Ovary (tissue), 9 donors: ENCODE measurements around the gene PRKCD. TPM values are rescaled to one million over a fixed set of nuclear protein-coding genes. Genes with fewer than 3 reads are reported as not detected.

Experiments used
- DNase-seq, 5 donors: peaks; one replicate each; pipeline ENCODE4 v3.0.0-alpha.2; 2019 to 2020
- H3K27ac ChIP-seq, 2 donors: fragments of 200-600 bp; one replicate each; pipeline versions ENCODE4 v1.5.1 to v1.8.0; 2019 to 2022
- H3K27me3 ChIP-seq: fragments of 200-600 bp; one replicate; pipeline ENCODE4 v1.8.0; 2022
- H3K36me3 ChIP-seq: fragments of 200-600 bp; sonication (generic); one replicate; pipeline ENCODE4 v1.5.1; 2019
- H3K4me1 ChIP-seq: one replicate; pipeline ENCODE4 v1.8.1; 2013; ENCODE audit warnings: mild to moderate bottlenecking, moderate library complexity; ENCODE audit not compliant: insufficient read depth
- H3K4me3 ChIP-seq: fragments of 200-600 bp; sonication (generic); one replicate; pipeline ENCODE4 v1.5.1; 2017
- H3K9me3 ChIP-seq, 2 donors: fragments of 200-600 bp in 1 of 2; sonication (generic) in 1 of 2; one replicate each; pipeline versions ENCODE4 v1.5.1 to v1.8.1; 2013 to 2019; ENCODE audit warnings: mild to moderate bottlenecking in 1 of 2, moderate library complexity in 1 of 2
- CTCF ChIP-seq, 3 donors: fragments of 450-650 bp in 2 of 3; fragments of 200-600 bp in 1 of 3; IDR thresholded peaks; one replicate each; pipeline versions ENCODE4 v1.5.1 to v1.8.0; 2016 to 2022; ENCODE audit warnings: antibody characterized with exemption in 3 of 3, mild to moderate bottlenecking in 1 of 3
- EP300 ChIP-seq: sonication (generic); formaldehyde crosslinking; IDR thresholded peaks from one replicate; pipeline ENCODE4 v1.6.1; 2017; ENCODE audit warnings: antibody characterized with exemption
- POLR2A ChIP-seq: fragments of 450-650 bp; IDR thresholded peaks from one replicate; pipeline ENCODE4 v1.6.1; 2017; ENCODE audit warnings: antibody characterized with exemption, mild to moderate bottlenecking, moderate library complexity
- WGBS, 3 donors: extraction: QIAGEN DNeasy Blood & Tissue Kit in 1 of 3; methylation state at CpG; one replicate each; pipeline versions ENCODE4 v1.1.5 to v1.1.7; 2013 to 2017; 5-methylcytosine and 5-hydroxymethylcytosine counted together
- intact Hi-C, 4 donors: fragments of 100-400 bp; cut with DNase I; formaldehyde crosslinking; loops; one replicate each; pipeline versions ENCODE4 v1.11.0 to v1.15.1; 2022 to 2023
- polyA plus RNA-seq, 2 donors: library from polyadenylated mRNA; stranded (reverse); fragments of 200-250 nt in 1 of 2; fragments of 350-450 nt in 1 of 2; fragmentation: Illumina TruSeq in 1 of 2; extraction: RNeasy Lipid Tissue Mini Kit (QIAGEN cat#74804) in 1 of 2; gene quantifications; one replicate each; pipeline ENCODE4 v1.2.3, GENCODE V29; 2013 to 2014
- total RNA-seq, 7 donors: library from RNA; depleted of rRNA in 2 of 7; stranded (reverse); fragments of >200 nt in 2 of 7; fragmentation: NEBNext Ultra II Directional in 3 of 7; extraction: Animal tissue kit (Norgen Biotek cat#: 25700) in 3 of 7; gene quantifications; one replicate each; pipeline versions ENCODE4 v1.1.0 to v1.2.4, GENCODE V29; 2016 to 2023
- donor health status: DM: no; HTN: no; CAD: no; lungs with moderate emphysema.
- donor health status: DM: no; HTN: no; CAD: no.
- donor health status: Bipolar disorder and iron deficiency.
- donor health status: DM: yes; HTN: yes; CAD: no.
- donor health status: DM: no; HTN: no; CAD: no.
- donor health status: DM: yes; HTN: yes; CAD: no.

The PRKCD gene
- total and polyA plus RNA-seq, 9 donors = 6.6 to 22.2 (median 15.2) TPM

DNA sequence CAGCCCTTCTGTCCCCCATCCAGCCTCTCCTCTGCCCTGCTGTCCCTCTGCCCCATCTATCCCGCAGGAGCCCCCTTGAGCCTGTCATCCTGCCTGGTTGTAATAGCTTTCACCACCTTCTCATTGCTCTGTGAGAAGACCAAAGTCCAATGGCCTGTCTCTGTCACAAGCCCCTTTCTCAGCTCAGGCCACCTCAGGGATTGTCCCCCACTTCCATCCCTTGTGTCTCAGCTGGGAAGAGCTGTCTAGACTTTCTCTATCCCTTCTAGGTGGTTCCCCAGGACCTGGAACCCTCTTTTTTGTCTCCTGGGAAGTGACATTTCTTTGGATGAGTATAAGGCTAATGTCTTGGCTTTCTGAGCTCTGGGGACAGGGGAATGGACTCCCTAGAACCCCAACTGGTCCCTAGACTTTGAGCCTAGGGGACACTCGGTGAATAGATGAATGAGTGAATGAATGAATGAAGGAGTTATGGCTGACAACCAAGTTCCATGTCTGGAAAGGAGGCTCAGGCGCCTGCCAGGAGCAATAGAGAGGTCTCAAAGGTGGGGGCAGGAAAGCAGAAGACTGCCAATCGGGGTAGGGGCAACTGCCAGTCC lies 849 bp upstream of the PRKCD start:
- no peaks in the 10 kb centered on the region for H3K9me3 ChIP-seq
- H3K27me3 ChIP-seq = no peaks in the 10 kb centered on the region
- H3K4me3 ChIP-seq = peak overlapping the region; percentile 86
- DNase-seq = no peak
- intact Hi-C loops = no loop called here
- peaks cover 10% of the 10 kb centered on the region for H3K4me1 ChIP-seq
- no peaks in the 10 kb centered on the region for H3K36me3 ChIP-seq
- 33 to 40% (median 37%) methylated on average over 4 of the region's 4 CpGs for WGBS, 3 donors
- H3K27ac ChIP-seq = peak overlapping the region in 1 of 2 donors; percentile 84
- TF ChIP-seq EP300 (no peak), CTCF (IDR thresholded peaks at IDR 0.05) (peak in 1 of 3 donors; percentile 50)

DNA sequence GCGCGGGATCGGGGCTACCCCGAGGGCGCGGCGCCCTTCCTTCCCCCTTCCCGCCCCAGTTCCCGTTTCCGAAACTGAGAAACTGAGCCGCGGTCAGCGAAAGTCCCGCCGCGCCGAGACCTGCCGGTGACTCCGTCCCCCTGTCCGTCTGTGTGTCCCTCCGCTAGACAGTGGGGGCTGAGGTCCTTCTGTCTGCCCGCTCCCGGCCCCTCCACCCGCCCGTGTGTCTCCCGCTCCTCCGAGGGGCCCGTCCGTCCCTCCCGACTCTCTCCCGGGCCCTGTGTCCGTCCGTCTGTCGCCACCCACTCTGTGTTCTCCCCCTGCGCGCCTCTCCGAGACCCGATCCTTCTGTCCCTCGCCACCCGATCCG lies 426 bp downstream of the PRKCD start:
- TF ChIP-seq EP300 (no peak), CTCF (IDR thresholded peaks at IDR 0.05) (no peak)
- no peaks in the 10 kb centered on the region for H3K9me3 ChIP-seq
- no peaks in the 10 kb centered on the region for H3K36me3 ChIP-seq
- no peaks in the 10 kb centered on the region for H3K27me3 ChIP-seq
- H3K4me3 ChIP-seq = peak overlapping the region; percentile 86
- H3K27ac ChIP-seq = peak overlapping the region; percentile 68 to 84
- intact Hi-C loops = no loop called here
- peaks cover 10% of the 10 kb centered on the region for H3K4me1 ChIP-seq
- DNase-seq = peak in 1 of 5 donors; percentile 33
- WGBS, 3 donors = 1% methylated on average over 32 to 41 of the region's 41 CpGs

DNA sequence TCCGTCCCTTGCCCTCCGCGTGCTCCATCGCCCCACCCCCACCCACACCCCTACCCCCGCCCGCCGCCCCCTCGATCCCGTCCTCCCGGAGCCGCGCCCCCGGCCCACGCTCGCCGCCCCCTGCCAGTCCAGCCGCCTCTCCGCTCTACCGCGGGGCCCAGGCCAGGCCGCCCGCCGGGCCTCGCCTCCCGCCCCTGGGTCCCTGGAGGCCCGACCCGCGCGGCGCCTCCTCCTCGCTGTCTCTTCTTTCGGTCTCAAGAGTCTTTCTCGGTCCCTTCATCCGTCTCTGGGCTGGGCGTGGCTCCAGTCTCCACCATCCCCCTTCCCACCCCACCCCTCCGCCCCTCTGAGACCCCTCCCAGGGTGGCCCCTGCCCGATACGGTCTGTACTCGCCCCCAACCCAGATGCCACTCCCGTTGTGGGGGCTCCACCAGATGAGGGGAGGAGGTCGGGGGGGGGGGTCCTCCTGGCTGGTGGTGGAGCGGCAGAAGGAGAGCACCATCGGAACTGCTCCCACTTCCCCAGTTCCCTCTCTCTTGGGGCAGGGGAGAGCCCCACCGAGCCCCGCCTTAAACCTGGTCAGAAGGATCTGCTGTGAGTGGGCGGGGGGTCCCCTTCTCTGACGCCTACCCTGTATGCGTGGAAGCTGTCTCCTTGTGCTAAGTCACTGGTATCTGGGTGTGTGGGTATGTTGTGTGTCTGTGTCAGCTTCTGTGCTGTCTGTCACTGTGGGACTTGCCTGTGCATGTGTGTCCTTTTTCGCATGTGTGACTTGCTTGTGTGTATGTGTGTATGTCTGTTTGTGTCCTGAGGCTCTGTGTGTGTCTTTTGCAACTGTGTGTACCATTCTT lies 1.0 kb downstream of the PRKCD start:
- no peaks in the 10 kb centered on the region for H3K9me3 ChIP-seq
- H3K4me1 ChIP-seq = peaks cover 12% of the 10 kb centered on the region
- 7 to 11% (median 10%) methylated on average over 33 to 49 of the region's 49 CpGs for WGBS, 3 donors
- peak overlapping the region; percentile 86 for H3K4me3 ChIP-seq
- intact Hi-C loops = no loop called here
- H3K27me3 ChIP-seq = no peaks in the 10 kb centered on the region
- no peak for TF ChIP-seq EP300
- DNase-seq = peak; percentile 32 to 66 (median 48)
- no peaks in the 10 kb centered on the region for H3K36me3 ChIP-seq
- H3K27ac ChIP-seq = peak overlapping the region; percentile 68 to 84

GRCh38 chr3:53162672-53163443 lies 1.8 kb downstream of the PRKCD start:
- H3K4me3 ChIP-seq = no peak overlapping the region
- intact Hi-C loops = no loop called here
- TF ChIP-seq EP300 (no peak), POLR2A (no peak), CTCF (IDR thresholded peaks at IDR 0.05) (no peak)
- H3K27me3 ChIP-seq = no peaks in the 10 kb centered on the region
- peak in 1 of 5 donors; percentile 20 for DNase-seq
- peaks cover 12% of the 10 kb centered on the region for H3K4me1 ChIP-seq
- H3K27ac ChIP-seq = peak overlapping the region in 1 of 2 donors; percentile 84
- no peaks in the 10 kb centered on the region for H3K36me3 ChIP-seq
- WGBS, 3 donors = 79 to 82% (median 80%) methylated on average over 12 of the region's 12 CpGs
- H3K9me3 ChIP-seq = no peaks in the 10 kb centered on the region
